ENCODE results near the gene AGRN. TPM values are rescaled to one million over a fixed set of nuclear protein-coding genes. Genes with fewer than 3 reads are reported as not detected.

AGRN gene
- total RNA-seq (2022; extraction: Qiagen RNA extraction; ENCODE audit: low read depth) = 76.1 to 112 TPM (median 108 TPM) in 5 replicates

GRCh38 chr1:1020000-1020404 lies at the start of gene AGRN:
Gene AGRN (plus strand): TSS chr1:1020120. CDS start chr1:1020173, 53 bp downstream.

GRCh38 chr1:981955-982558 lies 37.9 kb upstream of the AGRN start, which contains the start of gene PERM1:
Gene PERM1 (minus strand): TSS chr1:982093. CDS start chr1:981029, 1,064 bp downstream.

GRCh38 chr1:999725-1000356 lies 20.1 kb upstream of the AGRN start, which contains the start of gene HES4:
Gene HES4 (minus strand): TSS chr1:1000097. CDS start chr1:999973, 124 bp downstream.

GRCh38 chr1:1013105-1013921 lies 6.6 kb upstream of the AGRN start, which contains the start of gene ISG15:
Gene ISG15 (plus strand): TSS chr1:1013497. CDS start chr1:1013574, 77 bp downstream.

GRCh38 chr1:1073743-1074587 lies 54.0 kb downstream of the AGRN start, which contains the start of gene RNF223:
Gene RNF223 (minus strand): TSS chr1:1074306. CDS start chr1:1072566, 1,740 bp downstream.

Other genes with a start within 250 kb of the AGRN start
- 16.9 to 31.9 TPM (median 30.4 TPM) in 5 replicates for gene SAMD11, start 96.2 kb upstream of the AGRN start, total RNA-seq (2022; extraction: Qiagen RNA extraction; ENCODE audit: low read depth)
- gene NOC2L, start 60.9 kb upstream of the AGRN start, total RNA-seq (2022; extraction: Qiagen RNA extraction; ENCODE audit: low read depth) = 67.6 to 85.4 TPM (median 84.8 TPM) in 5 replicates
- gene KLHL17, start 59.5 kb upstream of the AGRN start, total RNA-seq (2022; extraction: Qiagen RNA extraction; ENCODE audit: low read depth) = 9.1 to 16.4 TPM (median 15.4 TPM) in 5 replicates
- gene PLEKHN1, start 53.6 kb upstream of the AGRN start, total RNA-seq (2022; extraction: Qiagen RNA extraction; ENCODE audit: low read depth) = 4.0 to 5.8 TPM (median 4.9 TPM) in 5 replicates
- gene PERM1, start 38.0 kb upstream of the AGRN start, total RNA-seq (2022; extraction: Qiagen RNA extraction; ENCODE audit: low read depth) = 0.05 to 0.19 TPM (median 0.18 TPM) in 3 of 5 replicates, not detected in the others
- 29.4 to 60.9 TPM (median 54.8 TPM) in 5 replicates for gene HES4, start 20.0 kb upstream of the AGRN start, total RNA-seq (2022; extraction: Qiagen RNA extraction; ENCODE audit: low read depth)
- 19.1 to 22.3 TPM (median 19.9 TPM) in 5 replicates for gene ISG15, start 6.6 kb upstream of the AGRN start, total RNA-seq (2022; extraction: Qiagen RNA extraction; ENCODE audit: low read depth)
- 0.14 to 0.42 TPM (median 0.31 TPM) in 5 replicates for gene RNF223, start 54.2 kb downstream of the AGRN start, total RNA-seq (2022; extraction: Qiagen RNA extraction; ENCODE audit: low read depth)
- 9.8 to 14.4 TPM (median 13.9 TPM) in 5 replicates for gene C1orf159, start 96.0 kb downstream of the AGRN start, total RNA-seq (2022; extraction: Qiagen RNA extraction; ENCODE audit: low read depth)
- gene TTLL10, start 153.8 kb downstream of the AGRN start, total RNA-seq (2022; extraction: Qiagen RNA extraction; ENCODE audit: low read depth) = not detected in 5 replicates
- gene TNFRSF18, start 186.5 kb downstream of the AGRN start, total RNA-seq (2022; extraction: Qiagen RNA extraction; ENCODE audit: low read depth) = 0.14 to 0.19 TPM in 2 of 5 replicates, not detected in the others
- gene TNFRSF4, start 194.0 kb downstream of the AGRN start, total RNA-seq (2022; extraction: Qiagen RNA extraction; ENCODE audit: low read depth) = 0.12 to 0.22 TPM in 2 of 5 replicates, not detected in the others
- 108 to 134 TPM (median 126 TPM) in 5 replicates for gene SDF4, start 211.9 kb downstream of the AGRN start, total RNA-seq (2022; extraction: Qiagen RNA extraction; ENCODE audit: low read depth)
- 11.1 to 18.4 TPM (median 17.7 TPM) in 5 replicates for gene B3GALT6, start 212.1 kb downstream of the AGRN start, total RNA-seq (2022; extraction: Qiagen RNA extraction; ENCODE audit: low read depth)
- 0.98 to 1.7 TPM (median 1.6 TPM) in 5 replicates for gene C1QTNF12, start 226.6 kb downstream of the AGRN start, total RNA-seq (2022; extraction: Qiagen RNA extraction; ENCODE audit: low read depth)

All from A549 treated with GW870086 at 1 μM for 4 hours (cell line).